Posterior vena cava (tissue), 2 donors: ENCODE data around the gene FAM228A. TPM values are rescaled to one million over a fixed set of nuclear protein-coding genes. Genes with fewer than 3 reads are reported as not detected.

ENCODE experiments used
- DNase-seq: peaks from one replicate; pipeline ENCODE4 v3.0.0-alpha.2; 2020; ENCODE audit warnings: low spot score
- intact Hi-C, 2 donors: fragments of 100-400 bp; cut with DNase I; formaldehyde crosslinking; loops; one replicate each; pipeline versions ENCODE4 v1.14.1 to v1.14.2; 2022 to 2023
- total RNA-seq, 2 donors: library from RNA; stranded (reverse); fragmentation: NEBNext Ultra II Directional; extraction: Animal tissue kit (Norgen Biotek cat#: 25700); gene quantifications; one replicate each; pipeline ENCODE4 v1.2.1, GENCODE V29; 2021
- donor health status: DM: yes; HTN: yes; CAD: no.
- donor health status: DM: yes; HTN: yes; CAD: no.

Gene FAM228A
- total RNA-seq, 2 donors from 2014 or later = 1.1 to 2.2 TPM

- intact Hi-C loops = no loop called here
- no peak for DNase-seq
Measured at GRCh38 chr2:24214880-24215279, 40.0 kb downstream of the FAM228A start.

- no peak for DNase-seq
- intact Hi-C loops = no loop called here
Measured at GRCh38 chr2:24220554-24221291, 45.9 kb downstream of the FAM228A start.

GRCh38 chr2:24221343-24222050 is 46.6 kb downstream of the FAM228A start:
- no peak for DNase-seq
- intact Hi-C loops = no loop called here

- intact Hi-C loops = no loop called here
- no peak for DNase-seq
Measured at GRCh38 chr2:24222946-24223345, 48.1 kb downstream of the FAM228A start.

GRCh38 chr2:24225499-24226242 is 50.8 kb downstream of the FAM228A start:
- DNase-seq = no peak
- intact Hi-C loops = no loop called here

GRCh38 chr2:24228470-24228869 is 53.6 kb downstream of the FAM228A start:
- intact Hi-C loops = no loop called here
- DNase-seq = no peak

- no peak for DNase-seq
- intact Hi-C loops = loop anchor here in 1 of 2 donors (10.0 kb wide), 1 partner anchor 153 kb away; no protein-coding TSS in a partner anchor
Measured at GRCh38 chr2:24231461-24231881, 56.6 kb downstream of the FAM228A start.

GRCh38 chr2:24233321-24233720 is 58.5 kb downstream of the FAM228A start:
- DNase-seq = no peak
- intact Hi-C loops = loop anchor here in 1 of 2 donors (10.0 kb wide), 1 partner anchor 151 kb away; no protein-coding TSS in a partner anchor

GRCh38 chr2:24237313-24237712 is 62.5 kb downstream of the FAM228A start:
- no peak for DNase-seq
- intact Hi-C loops = loop anchor here in 1 of 2 donors (10.0 kb wide), 1 partner anchor 147 kb away; no protein-coding TSS in a partner anchor

GRCh38 chr2:24238158-24238557 is 63.3 kb downstream of the FAM228A start:
- DNase-seq = no peak
- intact Hi-C loops = loop anchor here in 1 of 2 donors (10.0 kb wide), 1 partner anchor 147 kb away; no protein-coding TSS in a partner anchor

- no peak for DNase-seq
- intact Hi-C loops = loop anchor here in 1 of 2 donors (10.0 kb wide), 1 partner anchor 145 kb away; no protein-coding TSS in a partner anchor
Measured at GRCh38 chr2:24239553-24239952, 64.7 kb downstream of the FAM228A start.

Other genes with a start within 250 kb of the FAM228A start
- 10 to 100 TPM; 21.8 to 28.8 TPM for gene ATAD2B, start 247.9 kb upstream of the FAM228A start, total RNA-seq
- 10 to 100 TPM; 17.6 to 22.1 TPM for gene UBXN2A, start 234.6 kb upstream of the FAM228A start, total RNA-seq
- not detected for gene MFSD2B, start 165.0 kb upstream of the FAM228A start, total RNA-seq
- 1 to 10 TPM; 5.6 to 5.7 TPM for gene WDCP, start 127.7 kb upstream of the FAM228A start, total RNA-seq
- 1 to 10 TPM; 3.9 to 5.9 TPM for gene FKBP1B, start 125.3 kb upstream of the FAM228A start, total RNA-seq
- 10 to 100 TPM; 59.3 to 66.7 TPM for gene SF3B6, start 98.7 kb upstream of the FAM228A start, total RNA-seq
- gene TP53I3, start 90.2 kb upstream of the FAM228A start, total RNA-seq = 10 to 100 TPM in 1 of 2 donors, 1 to 10 TPM in 1; 9.8 to 23.5 TPM
- gene PFN4, start 51.7 kb upstream of the FAM228A start, total RNA-seq = 1 to 10 TPM in 1 of 2 donors, under 1 TPM in 1; 0.67 to 1.0 TPM
- gene FAM228B, start 51.6 kb upstream of the FAM228A start, total RNA-seq = 10 to 100 TPM; 33.8 to 38.2 TPM
- gene ITSN2, start 185.5 kb downstream of the FAM228A start, total RNA-seq = 10 to 100 TPM; 57.7 to 77.0 TPM